ENCODE results near the gene MAGI2.

Gene MAGI2

GRCh38 chr7:79227044-79227443, 226.4 kb downstream of the MAGI2 start:
- Histone ChIP-seq H3K4me3 (ENCODE audit: low read depth in 1 of 2, low read length in 1 of 2) (no peak overlapping the region), H3K4me1 (ENCODE audit: control insufficient read depth in 1 of 2, insufficient read depth in 1 of 2, low read depth in 1 of 2, low read length in 1 of 2) (no peaks in the 10 kb centered on the region), H3K9me3 (no peaks in the 10 kb centered on the region), H3K27ac (no peak overlapping the region), H3K27me3 (no peaks in the 10 kb centered on the region), H3K36me3 (no peaks in the 10 kb centered on the region)
- TF ChIP-seq, protein P1, sequence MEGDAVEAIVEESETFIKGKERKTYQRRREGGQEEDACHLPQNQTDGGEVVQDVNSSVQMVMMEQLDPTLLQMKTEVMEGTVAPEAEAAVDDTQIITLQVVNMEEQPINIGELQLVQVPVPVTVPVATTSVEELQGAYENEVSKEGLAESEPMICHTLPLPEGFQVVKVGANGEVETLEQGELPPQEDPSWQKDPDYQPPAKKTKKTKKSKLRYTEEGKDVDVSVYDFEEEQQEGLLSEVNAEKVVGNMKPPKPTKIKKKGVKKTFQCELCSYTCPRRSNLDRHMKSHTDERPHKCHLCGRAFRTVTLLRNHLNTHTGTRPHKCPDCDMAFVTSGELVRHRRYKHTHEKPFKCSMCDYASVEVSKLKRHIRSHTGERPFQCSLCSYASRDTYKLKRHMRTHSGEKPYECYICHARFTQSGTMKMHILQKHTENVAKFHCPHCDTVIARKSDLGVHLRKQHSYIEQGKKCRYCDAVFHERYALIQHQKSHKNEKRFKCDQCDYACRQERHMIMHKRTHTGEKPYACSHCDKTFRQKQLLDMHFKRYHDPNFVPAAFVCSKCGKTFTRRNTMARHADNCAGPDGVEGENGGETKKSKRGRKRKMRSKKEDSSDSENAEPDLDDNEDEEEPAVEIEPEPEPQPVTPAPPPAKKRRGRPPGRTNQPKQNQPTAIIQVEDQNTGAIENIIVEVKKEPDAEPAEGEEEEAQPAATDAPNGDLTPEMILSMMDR (IDR thresholded peaks at IDR 0.05): no peak

GRCh38 chr7:79221211-79221610, 232.3 kb downstream of the MAGI2 start:
- H3K27me3 ChIP-seq: no peaks in the 10 kb centered on the region
- H3K4me3 ChIP-seq (ENCODE audit: low read depth in 1 of 2, low read length in 1 of 2): no peak overlapping the region

GRCh38 chr7:79217976-79218626, 235.4 kb downstream of the MAGI2 start:
- Histone ChIP-seq H3K4me1 (ENCODE audit: control insufficient read depth in 1 of 2, insufficient read depth in 1 of 2, low read depth in 1 of 2, low read length in 1 of 2) (no peaks in the 10 kb centered on the region), H3K9me3 (no peaks in the 10 kb centered on the region), H3K36me3 (no peaks in the 10 kb centered on the region)

More at GRCh38 chr7:79221211-79221610, 232.3 kb downstream of the MAGI2 start:
- H3K9me3 ChIP-seq: no peaks in the 10 kb centered on the region
- TF ChIP-seq, protein P1 (IDR thresholded peaks at IDR 0.05): no peak
- H3K27ac ChIP-seq: no peak overlapping the region
- no peaks in the 10 kb centered on the region for H3K36me3 ChIP-seq
- H3K4me1 ChIP-seq (ENCODE audit: control insufficient read depth in 1 of 2, insufficient read depth in 1 of 2, low read depth in 1 of 2, low read length in 1 of 2): no peaks in the 10 kb centered on the region

GRCh38 chr7:79217468-79217867, 236.0 kb downstream of the MAGI2 start:
- Histone ChIP-seq H3K27ac (no peak overlapping the region), H3K4me3 (ENCODE audit: low read depth in 1 of 2, low read length in 1 of 2) (no peak overlapping the region)
- TF ChIP-seq, protein P1 (IDR thresholded peaks at IDR 0.05): no peak

More at GRCh38 chr7:79217976-79218626, 235.4 kb downstream of the MAGI2 start:
- H3K27me3 ChIP-seq: no peaks in the 10 kb centered on the region
- TF ChIP-seq, protein P1 (IDR thresholded peaks at IDR 0.05): no peak
- no peak overlapping the region for H3K27ac ChIP-seq
- no peak overlapping the region for H3K4me3 ChIP-seq (ENCODE audit: low read depth in 1 of 2, low read length in 1 of 2)

GRCh38 chr7:79216236-79216635, 237.2 kb downstream of the MAGI2 start:
- H3K4me3 ChIP-seq (ENCODE audit: low read depth in 1 of 2, low read length in 1 of 2): no peak overlapping the region
- no peaks in the 10 kb centered on the region for H3K36me3 ChIP-seq
- no peaks in the 10 kb centered on the region for H3K4me1 ChIP-seq (ENCODE audit: control insufficient read depth in 1 of 2, insufficient read depth in 1 of 2, low read depth in 1 of 2, low read length in 1 of 2)
- H3K27ac ChIP-seq: no peak overlapping the region
- TF ChIP-seq, protein P1 (IDR thresholded peaks at IDR 0.05): no peak
- H3K27me3 ChIP-seq: no peaks in the 10 kb centered on the region
- no peaks in the 10 kb centered on the region for H3K9me3 ChIP-seq

More at GRCh38 chr7:79217468-79217867, 236.0 kb downstream of the MAGI2 start:
- Histone ChIP-seq H3K36me3 (no peaks in the 10 kb centered on the region), H3K27me3 (no peaks in the 10 kb centered on the region), H3K4me1 (ENCODE audit: control insufficient read depth in 1 of 2, insufficient read depth in 1 of 2, low read depth in 1 of 2, low read length in 1 of 2) (no peaks in the 10 kb centered on the region), H3K9me3 (no peaks in the 10 kb centered on the region)

Measured in neutrophil (primary cell).